HK-2 (cell line): ENCODE results near the gene NFS1.

ENCODE experiments used
- DNase-seq: peaks from one replicate; pipeline ENCODE4 v3.0.0-alpha.2; 2018; ENCODE audit not compliant: unreplicated experiment

NFS1 gene

GRCh38 chr20:35643045-35643444 is 56.1 kb downstream of the NFS1 start:
- no peak for DNase-seq

GRCh38 chr20:35641743-35642142 is 57.4 kb downstream of the NFS1 start:
- no peak for DNase-seq

GRCh38 chr20:35640724-35641123 is 58.4 kb downstream of the NFS1 start:
- DNase-seq: no peak

GRCh38 chr20:35638751-35639150 is 60.4 kb downstream of the NFS1 start:
- no peak for DNase-seq

GRCh38 chr20:35637276-35637675 is 61.9 kb downstream of the NFS1 start:
- no peak for DNase-seq

- DNase-seq: no peak
Observed at GRCh38 chr20:35636095-35636494, 63.1 kb downstream of the NFS1 start.

- DNase-seq: no peak
Observed at GRCh38 chr20:35635652-35636051, 63.5 kb downstream of the NFS1 start.

- DNase-seq: no peak
Observed at GRCh38 chr20:35632539-35633115, 66.5 kb downstream of the NFS1 start.

GRCh38 chr20:35630636-35631035 is 68.5 kb downstream of the NFS1 start:
- no peak for DNase-seq

- no peak for DNase-seq
Observed at GRCh38 chr20:35629427-35630145, 69.6 kb downstream of the NFS1 start.

GRCh38 chr20:35627121-35627520 is 72.0 kb downstream of the NFS1 start:
- no peak for DNase-seq

- no peak for DNase-seq
Observed at GRCh38 chr20:35626386-35627001, 72.7 kb downstream of the NFS1 start.

- no peak for DNase-seq
Observed at GRCh38 chr20:35625584-35626385, 73.4 kb downstream of the NFS1 start.

- DNase-seq: no peak
Observed at GRCh38 chr20:35621560-35621946, 77.6 kb downstream of the NFS1 start.

- no peak for DNase-seq
Observed at GRCh38 chr20:35620818-35621559, 78.2 kb downstream of the NFS1 start.

- DNase-seq: peak; percentile 99
Observed at GRCh38 chr20:35619196-35620095, 79.7 kb downstream of the NFS1 start.

GRCh38 chr20:35618263-35619131 is 80.7 kb downstream of the NFS1 start:
- DNase-seq: peak; percentile 56
